Left cardiac atrium (tissue), 4 donors: ENCODE data around the gene TBCD. TPM values are rescaled to one million over a fixed set of nuclear protein-coding genes. Genes with fewer than 3 reads are reported as not detected.

Source experiments
- ATAC-seq, 2 donors: fragments of 200-7000 bp; cut with Tn5 transposase; one replicate each; pipeline ENCODE4 v1.9.1; 2020; ENCODE audit warnings: mild to moderate bottlenecking in 2 of 2, moderate library complexity in 2 of 2
- DNase-seq: peaks from one replicate; pipeline ENCODE4 v3.0.0-alpha.2; 2020
- intact Hi-C, 2 donors: fragments of 100-400 bp; cut with DNase I; formaldehyde crosslinking; loops; one replicate each; pipeline versions ENCODE4 v1.14.1 to v1.15.1; 2022 to 2023
- total RNA-seq, 2 donors: library from RNA; stranded (reverse); fragmentation: NEBNext Ultra II Directional; extraction: Animal tissue kit (Norgen Biotek cat#: 25700); gene quantifications; one replicate each; pipeline ENCODE4 v1.2.1, GENCODE V29; 2021
- donor health status: DM: no; HTN: yes; CAD: no.
- donor health status: DM: no; HTN: yes; CAD: no; lungs with severe emphysema.
- donor health status: DM: yes; HTN: yes; CAD: no.
- donor health status: Dilated cardiomyopathy.

The TBCD gene
- total RNA-seq, 2 donors from 2014 or later = 37.0 to 59.8 TPM

- intact Hi-C loops = no loop called here
- DNase-seq = peak; percentile 13
- no peak for ATAC-seq
Measured at GRCh38 chr17:82930924-82931698, 179.2 kb downstream of the TBCD start.

- intact Hi-C loops = no loop called here
- ATAC-seq (peak; percentile 67 to 74), DNase-seq (peak; percentile 76)
Measured at GRCh38 chr17:82931699-82932517, 180.0 kb downstream of the TBCD start.

GRCh38 chr17:82932518-82933310 lies 180.8 kb downstream of the TBCD start:
- intact Hi-C loops = no loop called here
- DNase-seq (peak; percentile 12), ATAC-seq (no peak)

- DNase-seq (peak; percentile 7), ATAC-seq (no peak)
- intact Hi-C loops = no loop called here
Measured at GRCh38 chr17:82933911-82934310, 182.0 kb downstream of the TBCD start.

- intact Hi-C loops = no loop called here
- DNase-seq (no peak), ATAC-seq (no peak)
Measured at GRCh38 chr17:82935966-82936767, 184.3 kb downstream of the TBCD start.

- intact Hi-C loops = no loop called here
- ATAC-seq = no peak
- peak; percentile 16 for DNase-seq
Measured at GRCh38 chr17:82936768-82937171, 184.9 kb downstream of the TBCD start.

GRCh38 chr17:82937411-82938371 lies 185.8 kb downstream of the TBCD start:
- DNase-seq = peak; percentile 12
- ATAC-seq = no peak
- intact Hi-C loops = no loop called here

GRCh38 chr17:82938486-82938872 lies 186.6 kb downstream of the TBCD start:
- intact Hi-C loops = no loop called here
- DNase-seq (no peak), ATAC-seq (no peak)

- ATAC-seq = no peak
- peak; percentile 12 for DNase-seq
- intact Hi-C loops = no loop called here
Measured at GRCh38 chr17:82938873-82939620, 187.2 kb downstream of the TBCD start.

GRCh38 chr17:82939621-82940135 lies 187.8 kb downstream of the TBCD start:
- no peak for ATAC-seq
- DNase-seq = no peak
- intact Hi-C loops = no loop called here

GRCh38 chr17:82940226-82941020 lies 188.6 kb downstream of the TBCD start:
- no peak for ATAC-seq
- no peak for DNase-seq
- intact Hi-C loops = no loop called here

GRCh38 chr17:82941021-82942001 lies 189.4 kb downstream of the TBCD start:
- peak; percentile 14 for DNase-seq
- ATAC-seq = no peak
- intact Hi-C loops = no loop called here

GRCh38 chr17:82942166-82943130 lies 190.6 kb downstream of the TBCD start:
- DNase-seq = peak; percentile 17
- intact Hi-C loops = no loop called here
- no peak for ATAC-seq

GRCh38 chr17:82943339-82943738 lies 191.5 kb downstream of the TBCD start:
- no peak for DNase-seq
- ATAC-seq = no peak
- intact Hi-C loops = no loop called here
